BE2C (cell line): ENCODE results near the gene PDE1C.

Experiments
- DNase-seq: peaks from one replicate; pipeline ENCODE4 v3.0.0-alpha.2; 2020
- H3K27me3 ChIP-seq: fragments of 250-450 bp; sonication (Bioruptor Pico); 2 replicates; pipeline ENCODE4 v1.5.1; 2020; ENCODE audit warnings: mild to moderate bottlenecking
- H3K36me3 ChIP-seq: fragments of 250-450 bp; sonication (Bioruptor Pico); 2 replicates; pipeline ENCODE4 v1.5.1; 2020; ENCODE audit warnings: mild to moderate bottlenecking
- H3K4me1 ChIP-seq: fragments of 250-450 bp; sonication (Bioruptor Pico); 2 replicates; pipeline ENCODE4 v1.5.1; 2020
- H3K4me3 ChIP-seq: 2 replicates; pipeline ENCODE4 v1.5.1; 2011; ENCODE audit warnings: low read depth, low read length
- H3K9me3 ChIP-seq: fragments of 250-450 bp; sonication (Bioruptor Pico); 2 replicates; pipeline ENCODE4 v1.5.1; 2020
- TF ChIP-seq, protein P1 (sequence below): IDR thresholded peaks from 2 replicates; pipeline ENCODE4 v1.5.1; 2012; ENCODE audit warnings: mild to moderate bottlenecking, low read depth, low read length

The PDE1C gene

DNA sequence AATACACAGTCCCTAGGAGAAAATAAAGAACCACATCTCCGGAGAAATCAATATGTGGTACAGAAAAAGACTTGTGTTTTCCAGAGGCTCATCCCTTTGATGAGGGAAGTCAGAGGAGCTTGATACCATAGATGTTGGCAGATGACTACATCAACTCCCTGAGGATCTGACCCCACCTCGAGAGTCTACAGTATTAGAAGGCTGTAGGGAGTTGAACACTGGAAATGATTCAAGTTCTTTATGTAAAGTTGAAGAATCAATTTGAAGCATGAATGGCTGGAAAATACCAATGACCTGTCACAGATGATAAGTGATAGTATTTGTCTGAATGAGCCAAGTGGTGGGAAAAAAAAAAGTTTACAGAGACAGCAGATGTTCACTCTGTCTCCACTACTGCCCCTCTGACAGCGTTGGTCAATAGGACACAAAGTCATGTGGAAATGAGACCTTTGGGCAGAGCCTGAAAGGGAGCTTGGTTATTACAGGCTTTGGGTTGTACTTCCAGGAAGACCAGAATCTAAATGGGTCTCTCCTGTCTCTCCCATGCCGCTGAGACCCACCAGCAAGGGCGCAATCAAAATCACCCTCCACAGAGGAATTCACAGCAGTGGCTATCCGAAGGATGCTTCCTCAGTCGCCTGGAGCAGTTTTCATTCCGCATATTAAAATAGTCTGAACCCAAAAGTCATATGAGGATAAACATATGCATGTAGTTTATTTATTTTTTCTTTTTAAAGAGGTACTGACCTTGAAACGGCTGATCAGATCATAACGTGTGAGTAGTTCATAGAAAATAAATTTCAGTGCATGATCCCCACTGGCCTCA, 197.4 kb downstream of the PDE1C start:
- no peak for DNase-seq
- TF ChIP-seq, protein P1, sequence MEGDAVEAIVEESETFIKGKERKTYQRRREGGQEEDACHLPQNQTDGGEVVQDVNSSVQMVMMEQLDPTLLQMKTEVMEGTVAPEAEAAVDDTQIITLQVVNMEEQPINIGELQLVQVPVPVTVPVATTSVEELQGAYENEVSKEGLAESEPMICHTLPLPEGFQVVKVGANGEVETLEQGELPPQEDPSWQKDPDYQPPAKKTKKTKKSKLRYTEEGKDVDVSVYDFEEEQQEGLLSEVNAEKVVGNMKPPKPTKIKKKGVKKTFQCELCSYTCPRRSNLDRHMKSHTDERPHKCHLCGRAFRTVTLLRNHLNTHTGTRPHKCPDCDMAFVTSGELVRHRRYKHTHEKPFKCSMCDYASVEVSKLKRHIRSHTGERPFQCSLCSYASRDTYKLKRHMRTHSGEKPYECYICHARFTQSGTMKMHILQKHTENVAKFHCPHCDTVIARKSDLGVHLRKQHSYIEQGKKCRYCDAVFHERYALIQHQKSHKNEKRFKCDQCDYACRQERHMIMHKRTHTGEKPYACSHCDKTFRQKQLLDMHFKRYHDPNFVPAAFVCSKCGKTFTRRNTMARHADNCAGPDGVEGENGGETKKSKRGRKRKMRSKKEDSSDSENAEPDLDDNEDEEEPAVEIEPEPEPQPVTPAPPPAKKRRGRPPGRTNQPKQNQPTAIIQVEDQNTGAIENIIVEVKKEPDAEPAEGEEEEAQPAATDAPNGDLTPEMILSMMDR: no peak

DNA sequence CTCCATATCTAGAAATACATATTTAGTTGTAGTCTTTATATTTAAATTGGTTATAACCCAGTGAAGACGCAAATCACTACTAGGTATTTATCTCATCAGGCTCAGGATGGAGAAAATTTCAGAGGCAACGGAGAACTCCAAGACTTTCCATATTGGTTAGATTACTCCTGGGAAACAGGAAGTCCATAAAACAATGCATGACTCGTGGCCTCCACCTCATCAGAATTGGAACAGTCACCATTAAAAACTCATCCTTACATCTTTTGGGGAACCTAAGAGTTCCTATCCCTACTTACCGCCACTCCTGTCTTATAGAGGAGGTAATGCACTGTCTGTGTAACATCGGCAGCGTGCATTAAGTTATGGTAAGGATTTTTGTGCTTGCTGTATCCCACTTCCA, 205.6 kb downstream of the PDE1C start:
- no peaks in the 10 kb centered on the region for H3K27me3 ChIP-seq
- H3K9me3 ChIP-seq: no peaks in the 10 kb centered on the region
- no peaks in the 10 kb centered on the region for H3K4me1 ChIP-seq
- TF ChIP-seq, protein P1: no peak
- no peak for DNase-seq
- H3K4me3 ChIP-seq: no peak overlapping the region
- H3K36me3 ChIP-seq: no peaks in the 10 kb centered on the region

More for the DNA sequence above, 197.4 kb downstream of the PDE1C start:
- Histone ChIP-seq H3K9me3 (no peaks in the 10 kb centered on the region), H3K36me3 (no peaks in the 10 kb centered on the region), H3K4me3 (no peak overlapping the region), H3K4me1 (no peaks in the 10 kb centered on the region), H3K27me3 (no peaks in the 10 kb centered on the region)

DNA sequence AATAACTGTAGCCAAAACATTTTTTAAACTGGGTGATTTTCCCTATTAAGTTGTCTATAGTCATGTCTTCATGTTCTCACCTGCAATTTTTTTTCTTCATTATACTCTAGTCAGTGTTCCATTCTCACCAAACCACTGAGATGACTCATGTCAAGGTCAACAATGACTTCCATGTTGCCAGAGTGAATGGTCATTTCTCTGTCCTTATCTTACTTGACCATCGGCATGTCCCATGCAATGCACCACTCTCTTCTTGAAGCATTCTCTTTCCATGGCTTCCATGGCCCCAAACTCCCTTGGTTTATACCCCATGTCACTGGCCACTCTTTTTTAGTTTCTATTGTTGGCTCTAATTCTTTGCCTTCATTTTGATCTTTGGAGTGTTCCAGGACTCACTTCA, 209.3 kb downstream of the PDE1C start:
- H3K4me3 ChIP-seq: no peak overlapping the region
- H3K9me3 ChIP-seq: no peaks in the 10 kb centered on the region
- no peaks in the 10 kb centered on the region for H3K27me3 ChIP-seq
- TF ChIP-seq, protein P1: no peak
- no peak for DNase-seq
- no peaks in the 10 kb centered on the region for H3K36me3 ChIP-seq
- no peaks in the 10 kb centered on the region for H3K4me1 ChIP-seq

DNA sequence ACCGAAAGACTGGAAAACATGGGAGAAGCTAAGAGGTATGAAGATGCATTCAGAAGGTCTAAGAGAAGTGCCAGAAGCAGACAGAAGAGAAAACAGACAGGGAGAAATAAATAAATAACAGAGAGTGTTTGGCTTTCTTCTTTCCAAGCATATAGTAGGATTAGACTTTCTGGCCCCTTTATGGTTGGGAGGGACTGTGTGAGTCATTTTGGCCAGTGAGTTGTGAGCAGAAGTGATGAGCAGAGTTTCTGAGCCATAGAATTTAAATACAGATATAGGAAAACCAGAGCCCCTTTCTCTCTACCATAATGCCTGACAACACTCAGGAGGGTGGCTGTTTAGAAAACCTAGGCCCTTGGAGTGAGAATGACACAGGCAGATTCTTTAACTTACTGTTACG, 212.2 kb downstream of the PDE1C start:
- no peak overlapping the region for H3K4me3 ChIP-seq
- no peaks in the 10 kb centered on the region for H3K27me3 ChIP-seq
- H3K4me1 ChIP-seq: no peaks in the 10 kb centered on the region
- H3K36me3 ChIP-seq: no peaks in the 10 kb centered on the region
- TF ChIP-seq, protein P1: no peak
- no peaks in the 10 kb centered on the region for H3K9me3 ChIP-seq
- DNase-seq: no peak

DNA sequence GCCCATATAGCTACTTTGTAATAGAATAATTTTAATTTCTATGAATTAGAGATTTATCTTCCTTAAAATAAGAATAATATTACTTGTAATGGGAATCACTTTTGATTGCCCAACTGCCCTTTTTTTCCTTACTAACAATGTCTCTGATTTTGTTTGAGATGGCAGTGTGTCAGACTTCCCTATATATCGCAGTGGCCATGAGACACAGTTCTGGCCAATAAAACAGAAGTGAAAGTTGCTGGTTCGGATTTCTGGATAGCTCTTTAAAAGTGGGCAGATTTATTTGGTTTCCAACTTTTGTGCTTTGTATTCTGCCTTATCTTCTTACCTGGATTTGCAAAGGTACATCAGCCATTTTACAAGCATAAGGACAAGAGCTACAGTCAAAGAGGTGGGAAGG, 213.0 kb downstream of the PDE1C start:
- H3K4me1 ChIP-seq: no peaks in the 10 kb centered on the region
- H3K9me3 ChIP-seq: no peaks in the 10 kb centered on the region
- H3K36me3 ChIP-seq: no peaks in the 10 kb centered on the region
- TF ChIP-seq, protein P1: no peak
- no peak for DNase-seq
- H3K27me3 ChIP-seq: no peaks in the 10 kb centered on the region
- H3K4me3 ChIP-seq: no peak overlapping the region

DNA sequence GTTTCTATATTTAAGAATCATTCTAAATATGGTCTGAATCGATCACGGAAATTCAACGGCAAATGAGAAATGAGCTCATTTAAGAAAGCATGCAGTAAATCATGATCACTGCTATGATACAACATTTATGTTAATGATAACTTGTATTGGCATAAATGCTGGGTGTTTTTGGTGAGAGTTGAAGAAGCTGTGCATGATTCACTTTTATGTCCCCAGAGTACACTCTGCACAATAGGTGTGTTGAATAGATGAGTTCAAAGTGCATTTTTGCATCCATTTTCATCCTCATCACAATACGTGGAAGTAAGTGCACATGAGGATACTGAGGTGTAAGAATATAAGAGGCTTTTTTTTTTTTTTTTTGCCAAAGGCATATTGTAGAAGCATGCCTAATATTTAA, 213.9 kb downstream of the PDE1C start:
- H3K9me3 ChIP-seq: no peaks in the 10 kb centered on the region
- no peak for DNase-seq
- H3K4me3 ChIP-seq: no peak overlapping the region
- no peaks in the 10 kb centered on the region for H3K27me3 ChIP-seq
- H3K36me3 ChIP-seq: no peaks in the 10 kb centered on the region
- TF ChIP-seq, protein P1: no peak
- H3K4me1 ChIP-seq: no peaks in the 10 kb centered on the region
